ENCODE data around the gene SERPINF2.

DNA sequence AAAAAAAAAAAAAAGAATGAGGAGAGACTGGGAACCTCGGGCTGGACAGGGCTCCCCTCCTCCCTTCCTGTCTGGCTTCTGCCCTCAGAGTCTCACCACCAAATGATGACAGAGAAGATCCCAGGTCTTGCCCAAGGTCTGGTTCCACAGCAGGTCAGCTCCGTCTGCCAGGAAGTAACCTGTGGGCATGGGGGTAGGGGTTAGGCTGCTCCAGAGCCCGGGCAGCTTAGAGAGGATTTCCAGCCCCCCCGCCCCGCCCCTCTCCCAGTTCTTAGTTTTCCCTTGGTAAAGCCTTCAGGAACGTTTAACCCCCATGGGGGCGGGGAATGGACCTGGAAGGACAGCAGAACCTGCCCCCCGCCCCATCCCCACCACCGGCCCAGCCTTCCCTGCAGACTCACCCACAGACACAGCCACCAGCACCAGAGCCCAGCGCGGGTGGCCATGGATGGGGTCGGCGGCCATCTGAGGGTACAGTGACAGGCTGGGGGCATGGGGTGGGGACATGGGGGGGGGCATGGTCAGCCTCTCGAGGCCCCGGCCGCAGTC lies 33.2 kb upstream of the SERPINF2 start:
- no peak for TF ChIP-seq CTCF (IDR thresholded peaks at IDR 0.05)
- no peak for TF ChIP-seq POLR2A (IDR thresholded peaks at IDR 0.05)
- TF ChIP-seq EP300 (IDR thresholded peaks at IDR 0.05) = no peak
